Measurements from ENCODE around the gene CHST3.

Gene CHST3

DNA sequence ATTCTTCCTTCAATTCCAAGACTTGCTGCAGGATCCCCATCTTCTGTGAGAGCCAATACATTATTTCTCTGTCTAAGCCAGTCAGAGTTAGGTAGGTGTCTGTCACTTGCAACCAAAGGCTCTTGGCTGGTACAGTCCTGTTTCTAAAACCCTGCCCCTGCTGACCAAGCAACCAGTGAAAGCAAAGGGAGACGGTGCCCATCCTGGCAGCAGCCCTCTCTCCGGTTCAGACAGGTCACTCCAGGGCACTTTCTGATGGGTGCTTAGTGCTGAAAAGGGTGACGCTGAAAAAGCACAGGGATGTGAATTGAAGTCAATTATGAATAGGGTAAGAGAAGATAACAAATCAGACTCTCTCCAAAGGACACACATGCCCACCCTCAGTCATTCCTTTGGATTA lies 86.7 kb downstream of the CHST3 start:
- no peak for DNase-seq (ENCODE audit: low read depth)
- TF ChIP-seq, protein P1, sequence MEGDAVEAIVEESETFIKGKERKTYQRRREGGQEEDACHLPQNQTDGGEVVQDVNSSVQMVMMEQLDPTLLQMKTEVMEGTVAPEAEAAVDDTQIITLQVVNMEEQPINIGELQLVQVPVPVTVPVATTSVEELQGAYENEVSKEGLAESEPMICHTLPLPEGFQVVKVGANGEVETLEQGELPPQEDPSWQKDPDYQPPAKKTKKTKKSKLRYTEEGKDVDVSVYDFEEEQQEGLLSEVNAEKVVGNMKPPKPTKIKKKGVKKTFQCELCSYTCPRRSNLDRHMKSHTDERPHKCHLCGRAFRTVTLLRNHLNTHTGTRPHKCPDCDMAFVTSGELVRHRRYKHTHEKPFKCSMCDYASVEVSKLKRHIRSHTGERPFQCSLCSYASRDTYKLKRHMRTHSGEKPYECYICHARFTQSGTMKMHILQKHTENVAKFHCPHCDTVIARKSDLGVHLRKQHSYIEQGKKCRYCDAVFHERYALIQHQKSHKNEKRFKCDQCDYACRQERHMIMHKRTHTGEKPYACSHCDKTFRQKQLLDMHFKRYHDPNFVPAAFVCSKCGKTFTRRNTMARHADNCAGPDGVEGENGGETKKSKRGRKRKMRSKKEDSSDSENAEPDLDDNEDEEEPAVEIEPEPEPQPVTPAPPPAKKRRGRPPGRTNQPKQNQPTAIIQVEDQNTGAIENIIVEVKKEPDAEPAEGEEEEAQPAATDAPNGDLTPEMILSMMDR (IDR thresholded peaks at IDR 0.05; ENCODE audit: insufficient read depth, low read depth, low read length, missing control alignments): no peak
- H3K4me3 ChIP-seq (ENCODE audit: low read length): no peak overlapping the region

DNA sequence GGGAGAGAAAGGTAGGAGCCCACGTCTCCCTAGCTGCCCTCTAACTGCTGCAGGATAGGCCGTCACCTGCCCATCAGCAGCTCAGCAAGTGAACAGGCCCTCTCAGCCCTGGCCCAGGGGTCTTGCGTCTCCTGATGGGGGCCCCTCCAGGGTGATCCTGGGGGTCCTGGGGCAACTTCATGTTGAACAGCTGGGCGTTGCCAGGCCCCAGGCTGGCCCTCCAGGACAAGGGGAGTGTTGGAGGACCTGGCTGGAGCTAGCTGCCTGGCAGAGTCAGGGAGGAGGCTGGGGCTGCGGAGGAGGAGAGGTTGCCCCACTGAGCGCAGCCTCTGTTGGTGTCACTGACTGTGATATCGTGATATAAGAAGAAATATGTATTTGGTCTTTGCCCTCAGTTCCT lies 89.5 kb downstream of the CHST3 start:
- no peak for DNase-seq (ENCODE audit: low read depth)
- no peak overlapping the region for H3K4me3 ChIP-seq (ENCODE audit: low read length)

DNA sequence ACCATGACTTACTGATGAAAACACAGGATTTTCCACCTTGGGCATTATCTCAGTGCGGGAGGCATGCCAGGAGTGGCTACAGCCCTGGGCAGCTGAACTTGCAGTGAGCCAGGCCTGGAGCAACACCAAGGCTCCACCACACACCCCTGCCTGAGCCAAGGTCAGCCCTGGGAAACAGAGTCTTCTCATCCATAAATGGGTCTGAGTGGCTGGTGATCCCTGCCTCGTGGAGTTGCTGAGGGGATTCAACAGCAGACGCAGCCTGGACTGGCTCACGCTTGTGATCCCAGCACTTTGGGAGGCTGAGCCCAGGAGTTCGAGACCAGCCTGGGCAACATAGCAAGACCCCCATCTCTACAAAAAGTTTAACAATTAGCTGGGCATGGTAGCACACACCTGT lies 91.9 kb downstream of the CHST3 start:
- TF ChIP-seq, protein P1 (IDR thresholded peaks at IDR 0.05; ENCODE audit: insufficient read depth, low read depth, low read length, missing control alignments): no peak
- no peak overlapping the region for H3K4me3 ChIP-seq (ENCODE audit: low read length)
- DNase-seq (ENCODE audit: low read depth): no peak

More for the DNA sequence above, 89.5 kb downstream of the CHST3 start:
- TF ChIP-seq, protein P1 (IDR thresholded peaks at IDR 0.05; ENCODE audit: insufficient read depth, low read depth, low read length, missing control alignments): no peak

DNA sequence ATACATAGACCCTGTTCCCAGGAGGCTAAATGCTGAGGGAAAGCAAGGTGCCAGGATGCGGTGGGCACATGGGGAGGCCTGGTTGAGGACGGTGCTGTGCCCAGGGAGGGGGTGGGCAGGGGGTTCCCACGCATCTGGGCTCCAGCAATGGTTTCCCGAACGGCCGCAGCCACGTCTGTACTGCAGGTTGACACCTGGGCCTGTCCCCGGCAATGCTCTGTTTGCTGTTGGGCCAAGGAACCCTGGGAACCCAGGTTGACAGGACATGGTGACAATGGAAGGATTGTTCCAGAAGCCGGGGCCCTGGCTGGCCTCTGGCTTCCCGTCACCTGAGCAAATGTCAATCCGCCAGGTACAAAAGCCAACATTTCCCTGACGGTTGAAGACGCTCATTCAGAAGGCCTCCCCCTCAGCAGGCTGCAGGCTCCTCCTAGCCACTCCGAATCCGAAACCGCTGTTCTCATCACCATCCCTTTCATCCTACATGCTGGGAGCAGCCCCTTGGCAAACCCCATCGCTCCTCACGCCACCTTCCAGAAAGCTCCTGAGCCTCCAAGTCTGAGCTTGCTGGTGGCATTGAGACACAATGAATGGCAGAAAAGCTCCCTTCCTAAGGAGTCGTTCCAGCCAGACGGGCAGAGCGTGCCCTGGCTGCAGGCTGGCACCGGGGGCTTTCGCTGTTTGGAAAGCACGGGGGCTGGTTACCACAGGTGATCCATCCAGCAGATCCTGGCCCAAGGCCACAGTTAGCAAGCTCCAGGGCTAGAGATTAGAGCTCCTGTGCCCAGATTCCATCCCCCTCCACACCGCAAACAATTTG lies 92.9 kb downstream of the CHST3 start:
- H3K4me3 ChIP-seq (ENCODE audit: low read length): no peak overlapping the region
- DNase-seq (ENCODE audit: low read depth): no peak
- TF ChIP-seq, protein P1 (IDR thresholded peaks at IDR 0.05; ENCODE audit: insufficient read depth, low read depth, low read length, missing control alignments): no peak

DNA sequence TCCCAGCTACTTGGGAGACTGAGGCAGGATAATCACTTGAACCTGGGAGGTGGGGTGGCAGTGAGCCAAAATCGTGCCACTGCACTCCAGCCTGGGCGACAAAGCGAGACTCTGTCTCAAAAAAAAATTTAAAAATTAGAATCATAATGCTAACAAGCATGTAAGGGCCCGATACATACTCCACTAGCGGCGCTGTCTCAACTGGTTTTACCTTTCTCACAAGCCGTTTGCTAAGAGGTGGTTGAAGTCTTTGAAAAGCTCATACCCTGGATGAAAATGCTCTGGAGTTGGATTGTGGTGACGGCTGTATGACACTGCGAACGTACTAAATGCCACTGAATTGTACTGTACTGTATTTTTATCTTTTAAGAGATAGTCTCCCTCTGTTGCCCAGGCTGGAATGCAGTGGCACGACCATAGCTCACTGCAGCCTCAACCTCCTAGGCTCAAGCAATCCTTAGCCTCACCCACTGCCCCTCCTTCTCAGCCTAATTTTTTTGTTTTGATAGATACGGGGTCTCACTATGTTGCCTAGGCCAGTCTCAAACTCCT lies 94.2 kb downstream of the CHST3 start:
- TF ChIP-seq, protein P1 (IDR thresholded peaks at IDR 0.05; ENCODE audit: insufficient read depth, low read depth, low read length, missing control alignments): no peak
- DNase-seq (ENCODE audit: low read depth): no peak
- H3K4me3 ChIP-seq (ENCODE audit: low read length): no peak overlapping the region

DNA sequence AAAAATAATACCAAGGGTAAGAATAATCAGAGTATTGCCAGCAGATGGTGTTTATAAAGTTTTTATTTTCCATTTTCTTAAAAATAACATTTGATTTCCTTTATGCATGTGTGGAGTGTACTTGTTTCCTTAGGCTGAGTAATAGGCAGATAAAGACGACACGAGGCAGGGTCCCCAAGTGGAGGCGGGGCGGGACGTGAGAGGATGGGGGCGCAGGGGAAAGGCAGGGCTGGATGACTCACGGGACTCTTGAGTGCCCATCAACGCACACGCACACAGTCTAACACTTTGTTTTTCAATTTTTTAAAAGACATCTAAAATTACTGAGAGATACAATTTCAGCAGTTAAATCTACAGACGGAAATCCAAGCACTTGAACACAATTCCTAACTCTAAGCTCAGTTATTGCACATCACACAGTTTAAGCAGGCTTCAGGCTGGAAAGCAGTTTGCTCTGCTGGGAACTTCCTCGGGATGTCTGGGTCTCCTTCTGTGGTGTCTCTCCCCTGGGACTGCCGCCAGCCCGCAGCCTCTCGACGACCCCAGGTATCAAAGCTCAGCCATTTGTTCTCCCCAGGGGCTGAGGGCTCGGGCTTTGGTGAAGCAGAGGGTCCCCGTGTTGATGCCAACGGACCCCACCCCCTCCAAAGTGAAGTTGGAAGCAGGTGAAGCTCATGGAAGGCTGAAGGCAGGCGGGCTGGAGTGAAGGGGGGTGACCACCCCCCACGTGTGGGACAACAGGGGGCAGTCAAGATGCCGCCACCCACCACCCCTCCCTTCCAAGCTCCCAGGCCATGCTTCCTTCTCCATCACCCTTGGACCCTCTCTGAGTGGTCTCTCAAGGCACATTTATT lies 95.0 kb downstream of the CHST3 start:
- TF ChIP-seq, protein P1 (IDR thresholded peaks at IDR 0.05; ENCODE audit: insufficient read depth, low read depth, low read length, missing control alignments): no peak
- no peak for DNase-seq (ENCODE audit: low read depth)
- H3K4me3 ChIP-seq (ENCODE audit: low read length): no peak overlapping the region

Measured in epithelial cell of esophagus (primary cell).